IMR-90 (cell line): ENCODE data around the gene RRM1. TPM values are rescaled to one million over a fixed set of nuclear protein-coding genes. Genes with fewer than 3 reads are reported as not detected.

Experiments used
- ATAC-seq: fragments of 200-7000 bp; cut with Tn5 transposase; 2 replicates; pipeline ENCODE4 v1.9.1; 2020; ENCODE audit warnings: low read depth, mild to moderate bottlenecking, moderate library complexity
- BruUV-seq: library from RNA; stranded (reverse); fragments of 400-500 nt; replicated peaks from 2 replicates; lab custom pipeline; 2021; lab: Mats Ljungman, UMichigan
- CTCF ChIA-PET: fragments of 300-600 bp; formaldehyde crosslinking; extraction: SDS; loops from one replicate; lab custom pipeline; 2021; ENCODE audit warnings: antibody characterized with exemption; lab: Yijun Ruan, JAX
- POLR2A ChIA-PET: fragments of 300-600 bp; sonication (Branson Sonifier 250); formaldehyde crosslinking; loops from one replicate; lab custom pipeline; 2022; ENCODE audit warnings: antibody characterized with exemption; ENCODE audit not compliant: unreplicated experiment; lab: Charles Lee
- DNase-seq: peaks from one replicate; pipeline ENCODE4 v3.0.0; 2013
- H2AFZ ChIP-seq: replicated peaks from 2 replicates; pipeline ENCODE3; 2013; ENCODE audit warnings: low read length, mild to moderate bottlenecking; ENCODE audit not compliant: poor library complexity
- H2AK5ac ChIP-seq: 2 replicates; pipeline ENCODE4 v1.6.1; 2013; ENCODE audit warnings: low read depth, low read length, inconsistent platforms
- H2AK9ac ChIP-seq: replicated peaks from 2 replicates; pipeline ENCODE3; 2013; ENCODE audit warnings: mild to moderate bottlenecking, low read depth, low read length, moderate library complexity; ENCODE audit not compliant: poor library complexity
- H2BK120ac ChIP-seq: 2 replicates; pipeline ENCODE4 v1.6.1; 2013; ENCODE audit warnings: low read depth, low read length, inconsistent platforms
- H2BK15ac ChIP-seq: 3 replicates; pipeline ENCODE4 v1.6.1; 2013; ENCODE audit warnings: low read depth, low read length, inconsistent platforms
- H2BK20ac ChIP-seq: 2 replicates; pipeline ENCODE4 v1.6.1; 2013; ENCODE audit warnings: low read depth, mild to moderate bottlenecking, inconsistent platforms, low read length, moderate library complexity
- H2BK5ac ChIP-seq: 2 replicates; pipeline ENCODE4 v1.6.1; 2013; ENCODE audit warnings: mild to moderate bottlenecking, low read depth, low read length, inconsistent platforms; ENCODE audit not compliant: poor library complexity, severe bottlenecking
- H3K14ac ChIP-seq: replicated peaks from 2 replicates; pipeline ENCODE4 v1.6.1; 2013; ENCODE audit warnings: low read depth, low read length, inconsistent platforms
- H3K18ac ChIP-seq: 2 replicates; pipeline ENCODE4 v1.6.1; 2013; ENCODE audit warnings: low read depth, low read length, control low read depth
- H3K23ac ChIP-seq: 2 replicates; pipeline ENCODE4 v1.6.1; 2013; ENCODE audit warnings: low read depth, low read length, inconsistent platforms
- H3K27ac ChIP-seq: 2 replicates; pipeline ENCODE4 v1.5.1; 2013; ENCODE audit warnings: mild to moderate bottlenecking, control low read depth, low read length; ENCODE audit not compliant: insufficient read depth
- H3K27me3 ChIP-seq: 2 replicates; pipeline ENCODE4 v1.6.1; 2013; ENCODE audit warnings: low read length; ENCODE audit not compliant: control insufficient read depth, insufficient read depth
- H3K36me3 ChIP-seq: 2 replicates; pipeline ENCODE4 v1.6.1; 2013; ENCODE audit warnings: low read length, mixed read lengths; ENCODE audit not compliant: control insufficient read depth, insufficient read depth
- H3K4ac ChIP-seq: 2 replicates; pipeline ENCODE4 v1.6.1; 2013; ENCODE audit warnings: low read depth, low read length, inconsistent platforms
- H3K4me1 ChIP-seq: 2 replicates; pipeline ENCODE4 v1.6.1; 2013; ENCODE audit warnings: low read length, mixed read lengths; ENCODE audit not compliant: control insufficient read depth, insufficient read depth
- H3K4me2 ChIP-seq: 2 replicates; pipeline ENCODE4 v1.6.1; 2013; ENCODE audit warnings: low read depth, mild to moderate bottlenecking, control low read depth, low read length, moderate library complexity
- H3K4me3 ChIP-seq: 2 replicates; pipeline ENCODE4 v1.5.1; 2013; ENCODE audit warnings: low read depth, mild to moderate bottlenecking, control low read depth, low read length, moderate library complexity; ENCODE audit not compliant: insufficient read depth
- H3K56ac ChIP-seq: 2 replicates; pipeline ENCODE4 v1.6.1; 2013; ENCODE audit warnings: low read length, inconsistent platforms; ENCODE audit not compliant: insufficient read depth; ENCODE audit errors: extremely low read depth
- H3K79me1 ChIP-seq, 2 experiments: 2 replicates each; pipeline ENCODE4 v1.6.1; 2013; ENCODE audit warnings: low read length in 2 of 2, inconsistent platforms in 1 of 2, low read depth in 1 of 2
- H3K9ac ChIP-seq: 2 replicates; pipeline ENCODE4 v1.6.1; 2013; ENCODE audit warnings: low read depth, low read length, control low read depth
- H3K9me1 ChIP-seq: 2 replicates; pipeline ENCODE4 v1.6.1; 2013; ENCODE audit warnings: low read length, inconsistent platforms; ENCODE audit not compliant: insufficient read depth
- H3K9me3 ChIP-seq: 2 replicates; pipeline ENCODE4 v1.6.1; 2013; ENCODE audit warnings: low read length; ENCODE audit not compliant: control insufficient read depth, insufficient read depth
- H4K20me1 ChIP-seq: 2 replicates; pipeline ENCODE4 v1.6.1; 2013; ENCODE audit warnings: low read length, inconsistent platforms; ENCODE audit not compliant: insufficient read depth
- H4K5ac ChIP-seq: 2 replicates; pipeline ENCODE4 v1.6.1; 2013; ENCODE audit warnings: mild to moderate bottlenecking, low read depth, low read length, control low read depth
- H4K8ac ChIP-seq, 2 experiments: 2 replicates each; pipeline ENCODE4 v1.6.1; 2013; ENCODE audit warnings: low read depth in 2 of 2, low read length in 2 of 2, control low read depth in 1 of 2, inconsistent platforms in 1 of 2
- H4K91ac ChIP-seq: 2 replicates; pipeline ENCODE4 v1.6.1; 2013; ENCODE audit warnings: low read depth, low read length, inconsistent platforms; ENCODE audit not compliant: insufficient read depth
- BHLHE40 ChIP-seq: fragments of 150-350 bp; IDR thresholded peaks from 2 replicates; pipeline ENCODE4 v1.6.1; 2016; ENCODE audit warnings: mild to moderate bottlenecking, low read depth, low read length
- CEBPB ChIP-seq: IDR thresholded peaks from 2 replicates; pipeline ENCODE4 v1.6.1; 2012; ENCODE audit warnings: low read depth, low read length, improper control_type of control experiment
- CHD1 ChIP-seq: IDR thresholded peaks from 2 replicates; pipeline ENCODE4 v1.6.1; 2012; ENCODE audit warnings: low read depth, low read length, improper control_type of control experiment
- FOS ChIP-seq: fragments of 150-350 bp; IDR thresholded peaks from 2 replicates; pipeline ENCODE4 v1.6.1; 2016; ENCODE audit warnings: low read depth, low read length
- MAFK ChIP-seq: IDR thresholded peaks from 2 replicates; pipeline ENCODE4 v1.6.1; 2012; ENCODE audit warnings: low read depth, low read length, improper control_type of control experiment
- MAZ ChIP-seq: IDR thresholded peaks from 2 replicates; pipeline ENCODE4 v1.6.1; 2012; ENCODE audit warnings: low read depth, mild to moderate bottlenecking, low read length, improper control_type of control experiment, moderate library complexity, borderline replicate concordance
- MXI1 ChIP-seq: IDR thresholded peaks from 2 replicates; pipeline ENCODE4 v1.6.1; 2012; ENCODE audit warnings: low read depth, mild to moderate bottlenecking, low read length, moderate library complexity, borderline replicate concordance
- NFE2L2 ChIP-seq: fragments of 150-350 bp; IDR thresholded peaks from 2 replicates; pipeline ENCODE4 v1.6.1; 2016; ENCODE audit warnings: low read depth, mild to moderate bottlenecking, low read length
- POLR2A ChIP-seq: IDR thresholded peaks from 2 replicates; pipeline ENCODE4 v1.6.1; 2012; ENCODE audit warnings: mild to moderate bottlenecking, low read depth, low read length
- RAD21 ChIP-seq: IDR thresholded peaks from 2 replicates; pipeline ENCODE4 v1.6.1; 2012; ENCODE audit warnings: low read length, improper control_type of control experiment
- RCOR1 ChIP-seq: IDR thresholded peaks from 2 replicates; pipeline ENCODE4 v1.6.1; 2012; ENCODE audit warnings: mild to moderate bottlenecking, low read length, improper control_type of control experiment; ENCODE audit not compliant: insufficient replicate concordance
- RFX5 ChIP-seq: IDR thresholded peaks from 2 replicates; pipeline ENCODE4 v1.8.0; 2012; ENCODE audit warnings: low read depth, mild to moderate bottlenecking, low read length, moderate library complexity
- WGBS, 2 experiments: methylation state at CpG; one replicate each; pipeline versions ENCODE4 v1.1.5 to v1.1.7; 2013; ENCODE audit warnings: missing lambda C conversion rate in 2 of 2; ENCODE audit not compliant: insufficient read length in 1 of 2; ENCODE audit errors: extremely low coverage in 2 of 2; 5-methylcytosine and 5-hydroxymethylcytosine counted together
- dilution Hi-C: fragments of 300-500 bp; cut with HindIII; formaldehyde crosslinking; loops from one replicate; pipeline ENCODE4 v1.14.3; 2018; ENCODE audit warnings: low sequenced_read_pairs; ENCODE audit not compliant: unreplicated experiment
- in situ Hi-C: fragments of 300-500 bp; cut with MboI; formaldehyde crosslinking; loops from 3 replicates; pipeline ENCODE4 v1.14.3; 2019; ENCODE audit warnings: low sequenced_read_pairs, inconsistent platforms, mixed read lengths
- intact Hi-C: fragments of 100-400 bp; cut with micrococcal nuclease; formaldehyde crosslinking; loops from 2 replicates; pipeline ENCODE4 v1.10.0; 2022
- polyA plus RNA-seq, 3 experiments: library from polyadenylated mRNA; depleted of rRNA; stranded (reverse); fragments of >200 nt; gene quantifications; 2 replicates each; pipeline ENCODE4 v1.2.3, GENCODE V29; 2012; ENCODE audit warnings: low replicate concordance in 1 of 3
- total RNA-seq: library from RNA; depleted of rRNA; stranded (reverse); fragments of >200 nt; gene quantifications from 2 replicates; pipeline ENCODE4 v1.2.3, GENCODE V29; 2012
- TF ChIP-seq, protein P1 (sequence below): fragments of 150-350 bp; IDR thresholded peaks from 2 replicates; pipeline ENCODE4 v1.6.1; 2017; ENCODE audit warnings: mild to moderate bottlenecking, antibody characterized with exemption, low read length, low read depth
- TF ChIP-seq, protein P2 (sequence below): conservative IDR thresholded peaks from 2 replicates; pipeline ENCODE4 v1.5.1; 2012; ENCODE audit warnings: mild to moderate bottlenecking, low read depth, low read length, improper control_type of control experiment

Gene RRM1
- total and polyA plus RNA-seq, 2 of the 4 experiments (the other 2 are of a cell fraction), result 55.1 to 183 TPM

GRCh38 chr11:4093519-4094347 is 866 bp upstream of the RRM1 start:
- Histone ChIP-seq H4K5ac (peak overlapping the region; percentile 79), H3K18ac (peak overlapping the region; percentile 17; the same call in 1 of the 2 replicates), H4K20me1 (no peaks in the 10 kb centered on the region; the same call in 1 of the 2 replicates), H2BK5ac (peak overlapping the region; percentile 61), H3K27me3 (no peaks in the 10 kb centered on the region), H3K4ac (peak overlapping the region; percentile 87), H3K14ac (peak overlapping the region; percentile 94), H3K9ac (peak overlapping the region; percentile 72), H3K4me1 (peaks cover 9% of the 10 kb centered on the region), H2BK20ac (no peak overlapping the region), H3K9me1 (peaks cover 11% of the 10 kb centered on the region), H3K56ac (peak overlapping the region; percentile 65), H3K27ac (peak overlapping the region; percentile 84), H2AK5ac (peak overlapping the region; percentile 31; the same call in 1 of the 2 replicates), H2AK9ac (peak overlapping the region; percentile 94), H3K4me3 (peak overlapping the region; percentile 80), H3K4me2 (peak overlapping the region; percentile 85), H4K8ac (peak overlapping the region; percentile 91 to 98), H4K91ac (peak overlapping the region; percentile 83), H2AFZ (peak overlapping the region; percentile 100), H3K23ac (peak overlapping the region; percentile 75), H2BK120ac (peak overlapping the region; percentile 44; the same call in 1 of the 2 replicates), H2BK15ac (no peak overlapping the region), H3K79me1 (peaks cover under 1 to 40% of the 10 kb centered on the region in 2 experiments; a peak in 3 of 4 replicates), H3K9me3 (no peaks in the 10 kb centered on the region), H3K36me3 (no peaks in the 10 kb centered on the region; the same call in 1 of the 2 replicates)
- in situ Hi-C loops, result no loop called here
- ATAC-seq (no peak), DNase-seq (no peak)
- CTCF ChIA-PET, result no interaction called here
- dilution Hi-C loops, result no loop called here
- no TSS peak for BruUV-seq
- intact Hi-C loops, result no loop called here
- 88% methylated on average over 11 of the region's 25 CpGs; no CpG with 5 or more reads in 1 of the 2 experiments for WGBS, 2 experiments
- POLR2A ChIA-PET, result no interaction called here
- TF ChIP-seq RCOR1, result no peak
- TF ChIP-seq, protein P1, sequence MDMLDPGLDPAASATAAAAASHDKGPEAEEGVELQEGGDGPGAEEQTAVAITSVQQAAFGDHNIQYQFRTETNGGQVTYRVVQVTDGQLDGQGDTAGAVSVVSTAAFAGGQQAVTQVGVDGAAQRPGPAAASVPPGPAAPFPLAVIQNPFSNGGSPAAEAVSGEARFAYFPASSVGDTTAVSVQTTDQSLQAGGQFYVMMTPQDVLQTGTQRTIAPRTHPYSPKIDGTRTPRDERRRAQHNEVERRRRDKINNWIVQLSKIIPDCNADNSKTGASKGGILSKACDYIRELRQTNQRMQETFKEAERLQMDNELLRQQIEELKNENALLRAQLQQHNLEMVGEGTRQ, result no peak
- no peak for TF ChIP-seq NFE2L2
- no peak for TF ChIP-seq MAZ
- TF ChIP-seq RFX5, result no peak
- TF ChIP-seq POLR2A, result no peak
- no peak for TF ChIP-seq RAD21
- TF ChIP-seq FOS, result no peak
- TF ChIP-seq CEBPB, result no peak
- TF ChIP-seq, protein P2, sequence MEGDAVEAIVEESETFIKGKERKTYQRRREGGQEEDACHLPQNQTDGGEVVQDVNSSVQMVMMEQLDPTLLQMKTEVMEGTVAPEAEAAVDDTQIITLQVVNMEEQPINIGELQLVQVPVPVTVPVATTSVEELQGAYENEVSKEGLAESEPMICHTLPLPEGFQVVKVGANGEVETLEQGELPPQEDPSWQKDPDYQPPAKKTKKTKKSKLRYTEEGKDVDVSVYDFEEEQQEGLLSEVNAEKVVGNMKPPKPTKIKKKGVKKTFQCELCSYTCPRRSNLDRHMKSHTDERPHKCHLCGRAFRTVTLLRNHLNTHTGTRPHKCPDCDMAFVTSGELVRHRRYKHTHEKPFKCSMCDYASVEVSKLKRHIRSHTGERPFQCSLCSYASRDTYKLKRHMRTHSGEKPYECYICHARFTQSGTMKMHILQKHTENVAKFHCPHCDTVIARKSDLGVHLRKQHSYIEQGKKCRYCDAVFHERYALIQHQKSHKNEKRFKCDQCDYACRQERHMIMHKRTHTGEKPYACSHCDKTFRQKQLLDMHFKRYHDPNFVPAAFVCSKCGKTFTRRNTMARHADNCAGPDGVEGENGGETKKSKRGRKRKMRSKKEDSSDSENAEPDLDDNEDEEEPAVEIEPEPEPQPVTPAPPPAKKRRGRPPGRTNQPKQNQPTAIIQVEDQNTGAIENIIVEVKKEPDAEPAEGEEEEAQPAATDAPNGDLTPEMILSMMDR, result no peak
- no peak for TF ChIP-seq MAFK
- no peak for TF ChIP-seq CHD1
- TF ChIP-seq BHLHE40, result no peak
- TF ChIP-seq MXI1, result no peak
